DMS114 treated with DMSO at 0.1 percent for 48 hours (cell line): ENCODE data around the gene ZFYVE26.

Source experiments
- DNase-seq: peaks from one replicate; lab custom pipeline; 2025; ENCODE audit not compliant: unreplicated experiment; lab: John Stamatoyannopoulos, UW

The ZFYVE26 gene

GRCh38 chr14:67817750-67818438 is 1.5 kb upstream of the ZFYVE26 start:
- no peak for DNase-seq

DNA sequence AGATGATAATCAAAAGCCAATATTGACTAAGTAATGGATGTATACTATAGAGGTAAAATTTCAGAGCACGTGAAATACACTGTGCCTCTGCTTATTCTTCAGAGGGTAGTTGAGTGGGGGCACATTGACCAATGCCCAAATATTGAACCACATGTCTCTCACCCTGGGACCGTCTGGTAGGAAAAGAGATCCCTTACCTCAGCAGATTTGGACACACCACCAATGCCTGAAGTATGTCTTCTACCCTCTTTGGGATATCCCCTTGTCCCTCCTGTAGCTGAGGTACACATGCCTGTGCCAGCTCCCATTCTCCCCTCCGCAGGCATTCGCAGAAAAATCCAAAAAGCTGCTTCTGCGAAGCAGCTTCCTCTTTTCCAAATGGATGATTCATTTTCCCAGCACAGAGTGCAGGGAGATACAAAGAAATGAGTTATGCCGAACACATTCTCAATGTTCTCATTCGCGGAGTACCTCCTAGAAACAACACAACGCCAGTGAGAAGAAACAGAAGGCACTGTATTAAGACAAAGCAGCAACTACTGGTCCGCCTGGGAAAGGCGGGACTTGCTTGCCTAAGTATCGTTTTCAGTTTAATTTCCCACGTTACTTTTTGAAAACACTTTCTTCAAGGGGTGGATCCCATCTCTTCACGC is 691 bp downstream of the ZFYVE26 start:
- no peak for DNase-seq

DNA sequence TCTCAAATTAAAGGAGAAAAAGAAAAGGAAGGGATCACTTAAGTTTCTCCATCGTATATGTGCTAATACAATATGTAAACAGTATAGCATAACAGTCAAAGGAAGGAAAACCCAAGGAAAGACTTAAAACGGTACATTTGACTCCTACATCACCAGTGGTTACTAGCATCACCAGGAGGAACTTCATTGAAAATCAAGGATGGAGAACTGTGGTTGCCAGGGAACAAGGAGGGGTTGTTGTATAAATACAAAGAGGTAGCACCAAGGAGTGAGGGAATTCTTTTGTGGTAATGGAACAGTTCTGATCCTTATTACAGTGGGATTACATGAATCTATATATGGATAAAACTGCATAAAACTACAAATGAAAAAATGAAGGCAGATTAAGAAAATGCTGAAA is 1.6 kb downstream of the ZFYVE26 start:
- no peak for DNase-seq

DNA sequence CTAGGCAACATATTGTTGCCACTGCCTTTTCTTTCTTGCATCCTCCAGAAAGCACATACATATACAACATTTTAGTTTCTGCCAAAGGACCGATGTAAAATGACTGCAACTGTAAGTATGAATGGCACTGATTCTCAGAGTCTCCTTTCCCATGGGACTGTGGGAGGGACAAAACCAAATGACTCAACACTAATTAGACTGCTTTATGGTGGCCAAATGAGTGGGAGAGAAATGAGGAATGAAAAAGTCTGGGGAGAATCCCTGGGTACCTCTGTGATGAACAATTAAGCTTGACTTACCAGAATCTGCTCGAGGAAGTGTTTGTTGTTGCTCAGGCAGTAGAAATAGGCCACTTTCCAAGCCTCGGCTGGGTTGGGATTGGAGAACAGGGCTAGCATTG is 10.1 kb downstream of the ZFYVE26 start:
- DNase-seq, result no peak

DNA sequence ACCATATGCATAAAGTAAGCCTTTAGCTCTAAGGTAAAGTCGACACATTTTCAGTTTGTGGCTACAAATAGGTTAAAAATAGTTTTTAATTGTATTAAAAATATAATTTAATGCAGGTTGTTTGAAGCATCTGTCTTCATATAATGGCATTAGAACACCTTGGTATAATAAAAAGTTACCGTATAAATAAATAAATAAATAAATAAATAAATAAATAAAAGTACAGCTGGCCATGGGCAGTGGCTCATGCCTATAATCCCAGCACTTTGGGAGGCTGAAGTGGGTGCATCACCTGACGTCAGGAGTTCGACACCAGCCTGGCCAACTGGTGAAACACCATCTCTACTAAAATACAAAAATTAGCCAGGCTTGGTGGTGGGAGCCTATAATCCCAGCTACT is 15.6 kb downstream of the ZFYVE26 start:
- DNase-seq, result no peak

DNA sequence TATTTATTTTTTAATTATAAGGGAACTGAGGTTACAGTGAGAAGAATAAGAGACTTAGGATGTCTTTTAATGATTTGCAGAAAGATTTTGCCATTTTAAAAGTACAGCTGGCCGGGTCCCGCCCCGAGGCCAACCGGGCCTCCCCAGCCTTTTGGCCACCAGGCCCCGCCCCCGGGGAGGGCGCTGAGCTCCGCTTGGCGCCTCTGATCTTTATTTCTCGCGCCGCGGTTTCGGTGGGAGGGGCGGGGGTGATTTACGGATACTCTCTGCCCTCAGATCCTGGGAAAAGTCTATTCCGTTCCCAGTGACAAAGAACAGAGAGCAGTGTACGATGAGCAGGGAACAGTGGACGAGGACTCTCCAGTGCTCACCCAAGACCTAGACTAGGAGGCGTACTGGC is 17.7 kb downstream of the ZFYVE26 start:
- no peak for DNase-seq

DNA sequence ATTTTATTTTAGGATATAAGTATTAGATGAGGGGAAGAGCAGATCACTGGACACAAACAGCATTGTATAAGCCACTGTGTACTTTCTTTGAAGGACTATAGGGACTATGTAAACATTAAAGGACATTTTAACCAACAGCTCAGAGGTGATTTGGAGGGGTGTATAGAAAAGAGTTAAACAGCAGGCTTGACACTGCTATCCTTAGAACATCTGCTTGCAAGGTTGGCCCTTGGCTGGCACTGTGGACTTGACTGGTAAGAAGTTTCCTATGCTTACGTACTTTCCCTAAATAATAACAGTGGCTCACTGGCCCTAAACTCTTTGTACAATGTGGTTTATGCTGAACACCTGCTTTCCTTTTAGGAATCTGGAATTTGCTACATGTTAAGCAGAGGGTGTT is 28.7 kb downstream of the ZFYVE26 start:
- no peak for DNase-seq

- DNase-seq, result no peak
Observed at GRCh38 chr14:67785270-67786109, 30.9 kb downstream of the ZFYVE26 start.

DNA sequence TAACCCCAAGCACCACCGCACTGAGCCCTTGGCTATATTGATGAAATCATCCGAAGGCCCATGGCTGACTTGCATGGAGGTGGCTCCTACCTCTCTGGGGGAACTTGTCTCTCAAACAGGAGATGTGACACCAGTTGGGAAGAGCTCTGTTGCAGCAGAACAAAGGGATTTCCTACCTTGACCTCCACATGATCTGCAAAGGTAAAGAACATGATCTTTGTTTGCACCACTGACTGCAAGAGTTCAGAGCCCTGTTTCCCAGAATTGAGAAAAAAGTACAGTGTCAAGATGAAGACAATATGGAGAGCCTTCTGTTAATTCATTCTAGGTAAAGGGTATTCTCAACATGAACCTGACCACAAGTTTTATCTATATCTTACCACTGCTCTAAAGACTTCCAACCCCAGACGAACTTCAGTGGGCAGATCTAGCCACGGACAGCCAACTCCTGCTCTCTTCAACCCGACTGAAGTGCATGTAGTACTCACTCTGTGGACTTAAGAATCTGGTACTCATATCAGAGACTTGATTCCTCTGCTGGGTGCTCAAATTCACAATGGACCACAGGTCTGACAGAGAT is 32.1 kb downstream of the ZFYVE26 start:
- DNase-seq, result no peak

DNA sequence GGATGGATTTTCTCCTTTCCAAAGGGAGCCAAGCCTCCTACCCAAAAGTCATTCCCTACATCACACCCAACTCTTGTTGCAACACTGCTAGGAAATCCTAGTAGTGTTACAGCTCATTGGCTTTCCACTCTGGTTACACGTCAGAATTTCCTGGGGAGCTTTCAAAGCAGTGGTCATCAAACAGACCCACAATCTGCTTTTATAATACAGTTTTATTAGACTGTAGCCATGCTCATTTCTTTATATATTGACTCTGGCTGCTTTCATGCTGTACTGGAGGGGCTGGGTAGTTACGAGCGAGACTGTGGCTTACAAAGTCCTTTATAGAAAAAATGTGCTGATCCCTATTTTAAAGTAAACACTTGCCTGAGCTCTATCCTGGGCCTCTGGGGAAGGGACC is 34.3 kb downstream of the ZFYVE26 start:
- DNase-seq, result no peak

DNA sequence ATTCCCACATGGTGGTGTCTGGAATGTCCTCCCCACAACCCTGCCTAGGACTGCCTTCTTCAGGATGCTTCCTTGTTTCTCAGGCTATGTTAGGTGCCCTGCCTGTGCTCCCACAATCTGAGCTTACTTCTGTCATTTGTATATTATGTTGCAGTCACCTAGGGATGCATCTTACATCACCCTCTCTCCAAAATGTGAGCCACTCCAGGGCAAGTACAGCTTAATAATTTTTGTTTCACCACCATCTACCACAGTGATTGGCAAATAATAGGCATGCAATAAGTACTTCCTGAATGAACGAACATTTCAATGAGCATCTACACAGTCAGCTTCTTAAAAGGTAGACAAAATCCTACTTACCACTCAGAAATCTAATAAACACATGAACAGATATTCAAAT is 37.6 kb downstream of the ZFYVE26 start:
- no peak for DNase-seq

DNA sequence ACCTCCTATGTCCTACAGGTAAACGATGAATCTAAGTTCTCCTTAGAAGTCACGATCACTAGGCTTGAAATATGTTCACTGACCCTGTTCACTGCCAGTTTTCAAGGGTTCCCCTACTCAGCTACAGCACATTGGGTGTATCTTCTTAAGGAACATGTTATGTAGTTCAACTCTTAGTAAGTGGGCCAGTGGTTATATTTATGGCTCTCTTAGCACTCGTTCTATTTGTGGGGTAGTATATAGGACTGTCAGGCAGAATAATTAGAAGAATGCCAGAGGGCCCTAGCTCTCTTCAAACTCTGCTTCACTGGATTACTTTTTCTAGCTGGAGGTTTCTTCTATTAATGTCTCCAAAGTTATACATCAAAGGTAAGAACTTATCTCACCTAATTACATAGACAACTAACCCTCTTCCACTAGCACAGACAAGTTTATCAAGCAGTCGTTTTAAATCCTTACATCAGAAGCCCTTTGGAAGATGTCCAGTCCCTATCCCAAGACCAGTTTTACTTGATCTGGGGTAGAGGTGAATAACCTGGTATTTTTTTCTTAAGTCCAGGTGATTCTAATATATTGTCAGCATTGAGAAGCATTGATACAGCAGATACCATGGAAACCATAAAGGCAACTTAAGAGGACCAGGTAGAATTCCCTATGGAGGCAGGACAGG is 39.6 kb downstream of the ZFYVE26 start:
- DNase-seq, result no peak

DNA sequence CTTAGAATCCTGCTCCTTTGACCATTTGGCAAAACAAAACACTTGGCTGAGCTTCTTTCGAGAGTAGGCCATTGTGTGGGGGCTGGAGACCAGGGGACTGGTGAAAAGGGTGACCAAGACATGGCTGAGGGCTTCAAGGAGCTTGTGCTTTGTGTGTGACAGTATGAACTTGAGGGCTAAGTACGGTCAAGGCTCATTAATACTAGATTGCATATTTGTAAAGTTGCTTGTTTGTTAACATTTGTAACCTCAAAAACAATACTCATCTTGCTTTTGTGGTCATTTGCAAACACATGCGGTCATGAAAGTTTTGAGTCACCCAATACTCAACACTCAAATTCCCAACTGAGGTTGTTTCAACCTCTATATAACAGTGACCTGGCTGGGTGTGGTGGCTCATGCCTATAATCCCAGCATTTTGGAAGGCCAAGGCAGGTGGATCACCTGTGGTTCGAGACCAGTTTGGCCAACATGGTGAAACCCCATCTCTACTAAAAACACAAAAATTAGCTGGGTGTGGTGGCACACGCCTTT is 42.5 kb downstream of the ZFYVE26 start:
- DNase-seq, result no peak

DNA sequence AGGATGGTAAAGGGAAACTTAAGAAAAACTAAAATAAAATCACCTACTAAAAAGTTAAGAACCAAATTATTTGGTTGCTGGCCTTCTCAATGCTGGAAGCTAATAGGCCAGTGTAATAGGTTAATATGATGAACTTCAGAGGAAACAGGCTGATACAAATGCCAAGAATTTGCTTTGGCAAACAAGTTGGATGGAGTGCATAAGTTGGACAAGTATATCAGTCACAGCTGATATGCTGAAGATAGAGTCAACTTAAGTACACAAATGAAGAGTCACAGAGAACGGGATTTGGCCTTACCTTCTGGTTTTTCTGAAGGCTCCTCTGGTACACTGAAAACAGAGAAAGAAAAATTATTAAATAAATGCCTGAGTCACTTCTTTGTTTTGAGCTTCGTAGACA is 48.2 kb downstream of the ZFYVE26 start:
- no peak for DNase-seq

DNA sequence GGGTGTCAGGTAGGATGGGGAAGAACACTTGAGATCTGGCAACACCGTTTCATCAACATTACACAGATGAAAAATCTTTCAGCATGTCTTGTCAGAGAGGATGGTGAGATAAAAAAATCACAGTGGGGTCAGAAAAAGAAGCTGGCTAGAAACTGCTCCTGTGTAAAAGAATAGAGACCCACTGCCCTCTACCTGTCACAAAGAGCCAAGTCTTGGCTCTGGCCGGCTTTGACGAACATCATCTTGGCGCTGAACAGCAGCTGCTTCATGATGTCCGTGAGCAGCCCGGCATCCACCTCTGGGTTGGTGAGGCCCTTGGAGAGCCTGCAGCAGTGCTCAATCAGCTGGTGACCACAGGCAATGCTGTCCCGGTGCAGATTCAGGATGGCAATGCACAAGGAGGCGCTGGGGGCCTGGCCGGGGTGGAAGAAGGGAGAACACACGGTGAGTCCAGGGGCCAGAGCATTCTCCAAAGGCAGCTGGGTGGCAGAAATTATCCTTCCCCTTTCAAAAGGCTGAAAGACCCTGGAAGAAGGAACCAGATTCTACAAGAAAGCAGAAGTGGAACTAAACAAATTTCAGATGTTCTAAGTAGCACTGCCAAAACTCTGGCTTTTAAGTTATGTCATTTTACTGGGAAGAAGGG is 50.2 kb downstream of the ZFYVE26 start:
- no peak for DNase-seq

- DNase-seq, result no peak
Observed at GRCh38 chr14:67765192-67765834, 51.1 kb downstream of the ZFYVE26 start.

DNA sequence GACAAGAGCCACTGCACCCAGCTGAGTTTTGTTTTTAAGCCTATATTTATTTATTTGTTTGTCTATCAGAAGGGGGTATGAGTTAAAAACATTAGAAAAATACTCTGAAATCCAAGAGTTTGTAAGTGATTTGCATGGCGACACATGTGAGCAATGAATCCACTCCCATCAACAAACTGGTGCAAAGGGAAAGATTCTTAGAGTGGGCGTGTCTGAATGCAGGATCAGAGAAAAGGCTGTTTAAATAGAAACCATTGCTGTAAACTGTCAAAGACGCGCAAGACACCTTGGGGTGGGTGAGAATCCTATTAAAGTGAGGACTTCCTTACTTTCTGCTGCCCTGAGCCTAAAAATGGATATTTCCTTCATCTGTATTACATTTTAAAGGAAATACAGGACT is 51.9 kb downstream of the ZFYVE26 start:
- no peak for DNase-seq

DNA sequence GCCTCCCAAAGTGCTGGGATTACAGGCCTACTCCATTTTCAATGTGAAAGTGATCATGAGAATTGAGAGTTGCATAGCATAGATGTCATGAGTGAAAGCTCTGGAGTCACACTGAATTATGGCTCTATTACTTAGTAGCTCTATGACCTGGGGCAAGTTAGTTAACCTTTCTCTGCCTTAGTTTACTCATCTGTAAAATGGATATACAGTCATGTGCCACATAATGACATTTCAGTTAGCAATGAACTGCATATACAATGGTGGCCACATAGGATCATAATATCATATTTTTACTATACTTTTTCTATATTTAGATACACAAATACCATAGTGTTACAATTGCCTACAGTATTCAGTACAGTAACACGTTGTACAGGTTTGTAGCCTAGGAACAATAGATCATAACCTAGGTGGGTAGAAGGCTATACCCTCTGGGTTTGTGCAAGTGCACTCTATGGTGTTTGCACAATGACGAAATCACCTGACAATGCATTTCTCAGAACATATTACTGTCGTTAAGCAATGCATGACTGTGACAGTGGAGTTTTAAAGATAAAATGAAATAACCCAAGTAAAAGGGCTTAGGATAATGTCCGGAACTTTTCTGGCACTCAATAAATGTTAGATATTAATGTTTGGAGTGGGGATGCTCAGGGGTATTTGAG is 53.1 kb downstream of the ZFYVE26 start:
- no peak for DNase-seq

DNA sequence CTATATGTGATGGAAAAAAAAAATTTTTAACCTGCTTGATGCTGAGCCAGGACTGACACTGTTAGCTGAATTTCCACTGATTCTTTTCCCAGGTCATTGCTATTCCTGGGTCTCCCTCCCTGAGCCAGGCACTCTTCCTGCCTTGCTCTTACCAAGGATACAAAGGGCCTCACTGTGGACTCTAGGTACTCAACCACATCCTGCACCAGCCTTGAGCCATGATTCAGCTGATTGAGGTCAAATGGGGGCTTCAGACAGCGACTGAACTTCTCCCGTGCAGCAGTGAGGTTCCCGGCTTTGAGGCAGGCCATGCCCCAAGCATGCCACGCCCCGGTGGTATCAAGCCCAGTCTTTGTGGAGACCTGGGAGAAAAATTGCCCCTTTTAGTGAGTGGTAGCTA is 54.3 kb downstream of the ZFYVE26 start:
- DNase-seq, result no peak
